ENCODE measurements around the gene DNAAF8.

DNA sequence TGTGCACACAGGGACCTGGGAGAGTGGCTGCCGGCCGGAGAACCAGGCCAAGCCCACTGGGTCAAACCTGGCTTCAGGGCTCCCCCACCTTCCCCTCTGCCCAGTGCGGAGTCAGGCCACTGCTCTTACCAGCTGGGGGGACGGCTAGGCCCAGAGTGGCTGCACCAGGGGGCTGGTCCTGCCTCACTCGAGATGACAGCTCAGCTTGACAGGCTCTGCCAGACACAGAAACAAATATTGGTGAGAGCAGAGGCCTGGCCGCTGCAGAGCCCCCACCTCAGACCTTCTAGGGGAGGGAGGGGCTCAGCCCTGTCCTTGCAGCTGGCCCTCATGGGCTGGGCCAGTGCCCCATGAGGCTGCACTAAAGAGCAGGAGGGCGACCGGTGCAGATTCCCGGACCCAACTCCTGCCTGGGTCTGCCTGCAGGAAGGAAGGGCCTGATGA is 36.5 kb upstream of the DNAAF8 start:
- no peak for TF ChIP-seq CTCF (IDR thresholded peaks at IDR 0.05 in 4 of 5, conservative IDR thresholded peaks at IDR 0.05 in 1 of 5)
- TF ChIP-seq POLR2A (IDR thresholded peaks at IDR 0.05), result no peak

Data from gastrocnemius medialis (tissue), 4 donors.